Endometrial microvascular endothelial cells (primary cell): Measurements from ENCODE around the gene DNAJC12. TPM values are rescaled to one million over a fixed set of nuclear protein-coding genes. Genes with fewer than 3 reads are reported as not detected.
"Not testable (repeated sequence)": the region's sequence is repeated elsewhere in the genome, so short reads cannot be mapped to it uniquely, and the experiment has no call there.

ENCODE experiments used
- in situ Hi-C: cut with HindIII; loops from 2 replicates; pipeline ENCODE4 v1.10.0; 2017; ENCODE audit warnings: low sequenced_read_pairs, low pct_unique_long_range_greater_than_20kb; ENCODE audit errors: inconsistent ontology term
- total RNA-seq: library from RNA; depleted of rRNA; stranded (reverse); fragments of >200 nt; gene quantifications from one replicate; pipeline ENCODE4 v1.2.3, GENCODE V29; 2015; ENCODE audit errors: inconsistent ontology term

Gene DNAJC12
- total RNA-seq, 1 donor from 2014 or later: 2.1 TPM

GRCh38 chr10:67843284-67843683 lies 5.3 kb upstream of the DNAJC12 start:
- in situ Hi-C loops: no loop called here

DNA sequence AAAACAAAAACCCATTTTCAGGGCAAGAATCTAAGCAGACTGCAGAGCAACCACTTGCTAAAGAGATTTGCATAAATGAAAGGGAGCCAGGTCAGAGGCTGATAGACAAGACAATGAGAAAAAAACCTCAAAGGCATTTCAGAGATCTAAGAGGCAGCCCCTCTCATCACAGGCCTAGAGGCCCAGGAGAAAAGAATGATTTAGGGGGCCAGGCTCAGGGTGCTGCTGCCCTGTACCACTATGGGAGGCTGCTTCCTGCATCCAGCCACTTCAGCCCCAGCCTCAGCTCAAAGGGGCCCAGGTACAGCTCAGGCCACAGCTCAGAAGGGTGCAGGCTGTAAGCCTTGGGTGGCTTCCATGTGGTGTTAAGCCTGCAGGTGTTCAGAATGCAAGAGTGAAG lies 3.7 kb upstream of the DNAJC12 start:
- in situ Hi-C loops: no loop called here

DNA sequence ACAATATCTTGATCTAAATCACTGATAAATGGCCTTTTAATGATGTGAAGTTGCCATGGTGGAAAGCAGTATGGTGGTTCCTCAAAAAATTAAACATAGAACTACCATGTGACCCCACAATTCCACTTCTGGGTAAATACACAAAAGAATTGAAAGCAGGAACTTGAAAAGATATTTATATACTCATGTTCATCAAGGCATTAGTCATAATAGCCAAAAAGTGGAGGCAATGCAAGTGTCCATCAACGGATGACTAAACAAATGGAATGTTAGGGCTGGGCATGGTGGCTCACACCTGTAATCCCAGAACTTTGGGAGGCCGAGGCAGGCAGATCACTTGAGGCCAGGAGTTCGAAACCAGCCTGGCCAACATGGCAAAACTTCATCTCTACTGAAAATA lies 2.0 kb upstream of the DNAJC12 start:
- in situ Hi-C loops: no loop called here

GRCh38 chr10:67839511-67839910 lies 1.5 kb upstream of the DNAJC12 start:
- in situ Hi-C loops: not testable (repeated sequence)

DNA sequence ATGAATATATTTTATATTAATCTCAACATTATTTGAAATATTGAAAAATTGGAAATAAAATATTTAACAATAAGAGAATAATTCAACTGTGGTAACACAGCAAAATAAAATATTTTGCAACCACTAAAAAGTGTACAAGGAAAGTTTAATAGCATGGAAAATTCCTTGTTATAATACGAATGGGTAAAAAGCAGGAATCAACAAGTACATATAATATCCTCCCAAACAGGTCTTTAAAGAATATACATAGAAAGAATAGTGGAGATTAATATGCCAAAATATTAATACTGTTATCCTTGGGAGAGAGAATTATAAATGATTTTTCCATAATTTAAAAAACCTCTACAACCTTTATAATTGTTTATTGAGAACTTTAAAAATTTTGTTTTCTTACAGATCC lies 1.0 kb downstream of the DNAJC12 start:
- in situ Hi-C loops: no loop called here

DNA sequence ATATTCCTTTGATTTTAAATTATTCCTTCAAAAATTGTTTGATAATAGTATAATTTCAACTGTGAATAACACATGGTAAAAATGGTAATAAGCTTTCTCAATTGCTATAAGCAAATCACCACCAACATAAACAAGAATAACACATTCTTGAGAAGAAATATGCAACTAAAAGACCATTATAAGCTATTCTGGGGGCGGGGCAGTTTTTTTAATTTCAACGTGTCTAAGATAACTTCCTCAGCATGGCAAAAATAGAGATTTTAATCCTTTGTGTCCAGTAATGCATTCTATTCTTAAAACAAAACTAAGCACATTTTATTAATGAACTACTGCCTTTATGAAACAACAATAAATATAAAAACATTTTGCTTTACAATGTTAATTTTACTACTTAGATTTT lies 1.5 kb downstream of the DNAJC12 start:
- in situ Hi-C loops: no loop called here

DNA sequence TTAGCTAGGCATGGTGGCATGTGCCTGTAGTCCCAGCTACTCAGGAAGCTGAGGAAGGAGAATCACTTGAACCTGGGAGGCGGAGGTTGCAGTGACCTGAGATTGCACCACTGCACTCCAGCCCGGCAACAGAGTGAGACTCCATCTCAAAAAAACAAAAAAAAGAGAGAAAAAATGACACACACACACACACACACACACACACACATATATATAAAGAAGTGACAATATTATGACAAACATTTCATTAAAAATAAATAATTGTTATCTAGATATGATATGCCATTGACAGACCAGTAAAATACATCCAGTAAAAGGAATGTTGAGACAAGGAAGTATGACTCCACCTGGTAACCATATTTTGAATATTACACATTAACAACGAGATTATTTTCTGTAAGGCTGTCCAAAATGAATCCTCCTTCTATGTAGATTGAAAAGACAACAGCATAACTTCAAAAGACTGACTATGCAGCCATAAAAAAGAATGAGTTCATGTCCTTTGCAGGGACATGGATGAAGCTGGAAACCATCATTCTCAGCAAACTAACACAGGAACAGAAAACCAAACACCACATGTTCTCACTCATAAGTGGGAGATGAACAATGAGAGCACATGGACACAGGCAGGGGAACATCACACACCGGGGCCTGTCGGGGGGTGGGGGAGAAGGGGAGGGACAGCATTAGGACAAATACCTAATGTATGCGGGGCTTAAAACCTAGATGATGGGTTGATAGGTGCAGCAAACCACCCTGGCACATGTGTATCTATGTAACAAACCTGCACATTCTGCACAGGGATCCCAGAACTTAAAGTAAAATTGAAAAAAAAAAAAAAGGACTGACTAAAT lies 2.2 kb downstream of the DNAJC12 start:
- in situ Hi-C loops: not testable (repeated sequence)

GRCh38 chr10:67834375-67834774 lies 3.6 kb downstream of the DNAJC12 start:
- in situ Hi-C loops: no loop called here

- in situ Hi-C loops: no loop called here
Measured at GRCh38 chr10:67827811-67828210, 10.2 kb downstream of the DNAJC12 start.

- in situ Hi-C loops: no loop called here
Measured at GRCh38 chr10:67819768-67820204, 18.2 kb downstream of the DNAJC12 start.

DNA sequence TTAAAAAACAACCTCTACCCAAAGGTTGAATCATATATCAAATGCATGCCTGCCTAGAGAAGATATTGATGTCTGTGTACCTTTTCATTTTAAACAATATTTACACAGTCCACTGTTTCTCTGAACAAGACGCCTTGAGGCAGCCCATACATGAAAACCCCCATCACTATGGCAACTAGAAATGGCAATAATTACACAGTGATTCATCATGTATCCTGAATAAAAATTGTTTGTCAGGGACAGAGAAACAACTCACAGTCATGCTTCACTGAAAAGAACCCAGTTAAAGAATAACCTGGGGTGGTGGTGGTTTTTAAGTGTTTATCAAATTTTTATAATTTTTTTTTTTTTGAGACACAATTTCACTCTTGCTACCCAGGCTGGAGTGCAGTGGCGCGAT lies 19.7 kb downstream of the DNAJC12 start:
- in situ Hi-C loops: no loop called here

GRCh38 chr10:67816719-67817118 lies 21.3 kb downstream of the DNAJC12 start:
- in situ Hi-C loops: no loop called here

- in situ Hi-C loops: no loop called here
Measured at GRCh38 chr10:67815571-67816059, 22.4 kb downstream of the DNAJC12 start.

DNA sequence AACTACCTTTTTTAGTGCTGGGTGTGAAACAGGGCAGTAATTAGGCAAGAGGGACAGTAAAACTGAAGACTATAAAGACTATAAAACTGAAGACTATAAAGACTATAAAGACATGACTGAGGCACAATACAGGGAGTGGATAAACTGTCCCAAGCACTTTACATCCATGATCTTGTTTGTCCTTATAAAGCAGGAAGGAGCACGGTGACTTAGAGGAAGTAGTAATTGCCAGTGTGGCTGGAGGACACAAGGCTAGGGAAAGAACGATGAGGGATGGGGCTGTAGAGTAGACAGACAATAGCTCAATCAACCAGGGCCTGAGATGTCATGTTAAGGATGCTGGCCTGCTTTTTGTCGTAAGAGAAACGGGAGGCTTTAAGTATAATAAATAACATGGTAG lies 26.0 kb downstream of the DNAJC12 start:
- in situ Hi-C loops: no loop called here

GRCh38 chr10:67809107-67809506 lies 28.9 kb downstream of the DNAJC12 start:
- in situ Hi-C loops: no loop called here

DNA sequence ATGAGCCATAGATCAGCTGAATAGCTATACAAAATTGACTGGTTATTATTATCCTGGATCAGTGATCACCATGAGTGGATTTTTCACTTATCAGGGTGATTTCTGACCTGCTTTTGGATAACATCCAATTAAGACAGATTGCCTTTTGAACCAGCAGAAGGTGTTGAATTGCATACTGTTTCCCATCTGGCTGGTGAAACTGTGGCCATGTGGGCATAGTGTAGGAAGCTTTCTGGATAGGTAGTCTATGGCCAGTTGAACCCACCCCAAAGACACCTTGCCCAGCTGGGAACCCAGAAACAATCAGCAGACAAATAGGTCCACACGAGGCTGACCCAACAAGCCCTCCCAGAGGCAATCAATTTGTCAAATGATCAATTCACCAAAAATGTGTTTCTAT lies 29.3 kb downstream of the DNAJC12 start:
- in situ Hi-C loops: no loop called here

DNA sequence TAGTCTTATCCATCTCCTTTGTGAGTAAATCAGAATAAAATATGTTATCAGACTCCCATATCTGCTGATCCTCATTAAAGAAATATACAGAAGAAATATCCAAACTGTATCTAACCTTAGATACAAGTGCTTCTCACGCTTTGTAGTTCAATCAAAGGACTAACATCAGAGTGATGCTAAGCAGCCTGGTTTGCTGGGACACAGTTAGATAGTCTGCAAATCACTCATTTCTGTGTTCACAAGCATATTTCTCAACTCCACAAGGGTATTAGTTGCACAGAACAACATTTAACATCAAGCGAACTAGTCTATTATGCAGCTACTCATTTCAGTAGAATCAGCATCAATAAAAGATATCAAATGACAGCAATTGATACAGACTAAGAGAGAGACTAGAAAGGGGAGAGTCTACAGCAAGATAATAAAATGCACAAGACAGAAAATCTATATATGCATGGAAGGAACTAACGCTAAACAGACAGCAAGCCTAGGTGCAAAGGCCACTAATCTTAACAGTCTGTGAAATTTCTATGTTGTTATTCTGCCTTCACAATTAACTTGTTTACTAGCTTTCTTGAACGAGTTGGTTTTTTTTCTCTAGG lies 30.0 kb downstream of the DNAJC12 start:
- in situ Hi-C loops: no loop called here

DNA sequence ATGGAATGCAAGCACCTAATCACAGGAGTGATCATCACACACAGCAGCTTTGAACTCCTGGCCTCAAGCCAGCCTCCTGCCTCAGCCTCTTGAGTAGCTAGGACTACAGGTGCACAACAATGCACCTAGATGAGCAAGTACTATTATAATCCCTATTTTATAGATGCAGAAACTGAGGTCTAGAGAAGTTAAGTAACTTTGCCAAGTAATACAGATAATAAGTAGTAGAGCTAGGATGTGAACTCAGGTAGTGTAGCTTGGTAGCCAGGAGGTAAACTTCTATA lies 33.7 kb downstream of the DNAJC12 start:
- in situ Hi-C loops: no loop called here

GRCh38 chr10:67803588-67804394 lies 34.2 kb downstream of the DNAJC12 start:
- in situ Hi-C loops: no loop called here
